Testis (tissue), 3 donors: Measurements from ENCODE around the gene TM4SF4. TPM values are rescaled to one million over a fixed set of nuclear protein-coding genes. Genes with fewer than 3 reads are reported as not detected.
A peak's percentile ranks its signal among the peaks of the same experiment; 100 is the strongest.

Experiments
- DNase-seq: peaks from one replicate; pipeline ENCODE4 v3.0.0-alpha.2; 2019
- H3K27ac ChIP-seq, 2 donors: fragments of 200-600 bp; sonication (generic); one replicate each; pipeline ENCODE4 v1.5.1; 2019
- H3K27me3 ChIP-seq: fragments of 200-600 bp; sonication (generic); one replicate; pipeline ENCODE4 v1.5.1; 2019
- H3K36me3 ChIP-seq: fragments of 200-600 bp; sonication (generic); one replicate; pipeline ENCODE4 v1.5.1; 2017; ENCODE audit warnings: low read depth; ENCODE audit errors: missing control alignments
- H3K4me1 ChIP-seq: fragments of 200-600 bp; sonication (generic); one replicate; pipeline ENCODE4 v1.5.1; 2019
- H3K4me3 ChIP-seq, 2 donors: fragments of 200-600 bp; sonication (generic); one replicate each; pipeline ENCODE4 v1.5.1; 2017 to 2019
- H3K9me3 ChIP-seq: fragments of 200-600 bp; sonication (generic); one replicate; pipeline ENCODE4 v1.5.1; 2017
- POLR2A ChIP-seq: fragments of 450-650 bp; IDR thresholded peaks from one replicate; pipeline ENCODE4 v1.6.1; 2017; ENCODE audit warnings: antibody characterized with exemption, mild to moderate bottlenecking, moderate library complexity
- WGBS, 2 donors: methylation state at CpG; one replicate each; pipeline ENCODE4 v1.1.5; 2018; 5-methylcytosine and 5-hydroxymethylcytosine counted together
- intact Hi-C: fragments of 100-400 bp; cut with DNase I; formaldehyde crosslinking; loops from one replicate; pipeline ENCODE4 v1.15.1; 2023; ENCODE audit warnings: low total_unique reads
- polyA plus RNA-seq: library from polyadenylated mRNA; stranded (reverse); fragments of 350-450 nt; fragmentation: Illumina TruSeq; extraction: RNeasy Lipid Tissue Mini Kit (QIAGEN cat#74804); gene quantifications from one replicate; pipeline ENCODE4 v1.2.3, GENCODE V29; 2014; ENCODE audit warnings: low read depth, low replicate concordance; ENCODE audit not compliant: insufficient read depth
- total RNA-seq, 2 donors: library from RNA; depleted of rRNA; stranded (reverse); fragments of >200 nt; gene quantifications; one replicate each; pipeline ENCODE4 v1.2.3, GENCODE V29; 2016
- TF ChIP-seq, protein P1 (sequence below), 3 experiments: fragments of 450-650 bp in 2 of 3; fragments of 200-600 bp in 1 of 3; sonication (generic) in 1 of 3; IDR thresholded peaks; one replicate each; pipeline ENCODE4 v1.5.1; 2016 to 2019; ENCODE audit warnings: antibody characterized with exemption in 3 of 3, mild to moderate bottlenecking in 2 of 3, moderate library complexity in 1 of 3

The TM4SF4 gene
- total and polyA plus RNA-seq, 3 donors from 2014 or later, result 0.12 to 1.4 (median 0.39) TPM

DNA sequence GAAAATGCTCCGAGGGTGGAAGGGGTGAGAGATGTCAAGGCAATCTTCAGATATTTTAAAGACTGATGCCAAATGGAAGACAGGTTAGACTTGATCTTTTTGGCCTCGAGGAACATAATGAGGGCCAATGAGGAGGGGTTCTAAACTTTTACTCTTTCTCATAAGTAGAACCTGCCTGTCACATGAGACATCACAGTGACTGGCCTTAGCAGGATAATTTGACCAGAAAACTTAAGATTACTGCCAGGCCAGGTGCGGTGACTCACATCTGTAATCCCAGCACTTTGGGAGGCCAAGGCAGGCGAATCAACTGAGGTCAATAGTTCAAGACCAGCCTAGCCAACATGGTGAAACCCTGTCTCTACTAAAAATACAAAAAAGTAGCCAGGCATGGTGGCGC lies 12.2 kb downstream of the TM4SF4 start:
- TF ChIP-seq, protein P1, sequence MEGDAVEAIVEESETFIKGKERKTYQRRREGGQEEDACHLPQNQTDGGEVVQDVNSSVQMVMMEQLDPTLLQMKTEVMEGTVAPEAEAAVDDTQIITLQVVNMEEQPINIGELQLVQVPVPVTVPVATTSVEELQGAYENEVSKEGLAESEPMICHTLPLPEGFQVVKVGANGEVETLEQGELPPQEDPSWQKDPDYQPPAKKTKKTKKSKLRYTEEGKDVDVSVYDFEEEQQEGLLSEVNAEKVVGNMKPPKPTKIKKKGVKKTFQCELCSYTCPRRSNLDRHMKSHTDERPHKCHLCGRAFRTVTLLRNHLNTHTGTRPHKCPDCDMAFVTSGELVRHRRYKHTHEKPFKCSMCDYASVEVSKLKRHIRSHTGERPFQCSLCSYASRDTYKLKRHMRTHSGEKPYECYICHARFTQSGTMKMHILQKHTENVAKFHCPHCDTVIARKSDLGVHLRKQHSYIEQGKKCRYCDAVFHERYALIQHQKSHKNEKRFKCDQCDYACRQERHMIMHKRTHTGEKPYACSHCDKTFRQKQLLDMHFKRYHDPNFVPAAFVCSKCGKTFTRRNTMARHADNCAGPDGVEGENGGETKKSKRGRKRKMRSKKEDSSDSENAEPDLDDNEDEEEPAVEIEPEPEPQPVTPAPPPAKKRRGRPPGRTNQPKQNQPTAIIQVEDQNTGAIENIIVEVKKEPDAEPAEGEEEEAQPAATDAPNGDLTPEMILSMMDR (IDR thresholded peaks at IDR 0.05), result no peak
- no peak for TF ChIP-seq POLR2A
- H3K9me3 ChIP-seq, result no peaks in the 10 kb centered on the region

GRCh38 chr3:149487598-149488197 lies 13.2 kb downstream of the TM4SF4 start:
- TF ChIP-seq, protein P1 (IDR thresholded peaks at IDR 0.05), result peak in 1 of 3 experiments; percentile 38
- TF ChIP-seq POLR2A, result no peak
- intact Hi-C loops, result loop anchor here (10.0 kb wide), 1 partner anchor 93 kb away; no protein-coding TSS in a partner anchor
- no peak for DNase-seq
- Histone ChIP-seq H3K4me1 (no peaks in the 10 kb centered on the region), H3K36me3 (no peaks in the 10 kb centered on the region), H3K4me3 (no peak overlapping the region), H3K27ac (no peak overlapping the region), H3K27me3 (no peaks in the 10 kb centered on the region), H3K9me3 (no peaks in the 10 kb centered on the region)
- 76 to 83% methylated on average over 6 of the region's 6 CpGs for WGBS, 2 donors

More for the DNA sequence above, 12.2 kb downstream of the TM4SF4 start:
- intact Hi-C loops, result loop anchor here (10.0 kb wide), 1 partner anchor 92 kb away; no protein-coding TSS in a partner anchor
- no peak overlapping the region for H3K4me3 ChIP-seq
- H3K27me3 ChIP-seq, result no peaks in the 10 kb centered on the region
- WGBS, 2 donors, result 84 to 94% methylated on average over 5 of the region's 5 CpGs
- no peak overlapping the region for H3K27ac ChIP-seq
- no peak for DNase-seq
- H3K36me3 ChIP-seq, result no peaks in the 10 kb centered on the region
- no peaks in the 10 kb centered on the region for H3K4me1 ChIP-seq

DNA sequence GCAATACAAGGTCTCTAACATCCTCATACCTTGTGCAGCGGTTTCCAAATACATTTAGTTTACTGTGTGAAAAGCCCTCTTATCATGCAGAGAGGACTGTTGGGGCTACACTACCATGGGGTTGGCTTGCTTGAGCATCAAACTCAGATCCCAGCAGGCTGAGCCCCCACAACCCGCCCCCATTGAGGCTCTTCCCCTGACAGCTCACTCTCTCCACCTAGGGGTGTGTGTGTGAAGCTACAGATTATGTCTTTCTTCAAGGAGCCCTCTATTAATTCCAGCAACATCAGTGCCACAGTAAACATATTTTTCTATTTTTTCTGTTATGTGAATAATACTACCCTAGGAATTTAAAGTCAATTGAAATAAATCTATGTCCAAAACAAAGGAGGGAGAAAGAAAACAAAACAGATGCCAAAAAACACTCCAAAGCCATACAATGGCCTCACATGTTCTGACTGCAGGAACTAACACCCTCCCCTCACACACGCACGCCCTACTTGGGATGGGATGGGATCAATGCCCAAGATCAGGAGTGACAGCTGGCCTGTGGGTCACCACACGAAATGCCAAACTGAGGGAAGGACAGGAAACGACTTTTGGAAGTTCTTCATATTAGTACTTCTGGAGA lies 14.7 kb downstream of the TM4SF4 start:
- no peaks in the 10 kb centered on the region for H3K4me1 ChIP-seq
- H3K27me3 ChIP-seq, result no peaks in the 10 kb centered on the region
- H3K9me3 ChIP-seq, result no peaks in the 10 kb centered on the region
- H3K36me3 ChIP-seq, result no peaks in the 10 kb centered on the region
- H3K4me3 ChIP-seq, result no peak overlapping the region
- no peak for TF ChIP-seq POLR2A
- TF ChIP-seq, protein P1 (IDR thresholded peaks at IDR 0.05), result peak in 1 of 3 experiments; percentile 51
- no peak for DNase-seq
- H3K27ac ChIP-seq, result no peak overlapping the region
- WGBS, 2 donors, result 83 to 86% methylated on average over 6 of the region's 6 CpGs
- intact Hi-C loops, result loop anchor here (10.0 kb wide), 1 partner anchor 94 kb away; no protein-coding TSS in a partner anchor

DNA sequence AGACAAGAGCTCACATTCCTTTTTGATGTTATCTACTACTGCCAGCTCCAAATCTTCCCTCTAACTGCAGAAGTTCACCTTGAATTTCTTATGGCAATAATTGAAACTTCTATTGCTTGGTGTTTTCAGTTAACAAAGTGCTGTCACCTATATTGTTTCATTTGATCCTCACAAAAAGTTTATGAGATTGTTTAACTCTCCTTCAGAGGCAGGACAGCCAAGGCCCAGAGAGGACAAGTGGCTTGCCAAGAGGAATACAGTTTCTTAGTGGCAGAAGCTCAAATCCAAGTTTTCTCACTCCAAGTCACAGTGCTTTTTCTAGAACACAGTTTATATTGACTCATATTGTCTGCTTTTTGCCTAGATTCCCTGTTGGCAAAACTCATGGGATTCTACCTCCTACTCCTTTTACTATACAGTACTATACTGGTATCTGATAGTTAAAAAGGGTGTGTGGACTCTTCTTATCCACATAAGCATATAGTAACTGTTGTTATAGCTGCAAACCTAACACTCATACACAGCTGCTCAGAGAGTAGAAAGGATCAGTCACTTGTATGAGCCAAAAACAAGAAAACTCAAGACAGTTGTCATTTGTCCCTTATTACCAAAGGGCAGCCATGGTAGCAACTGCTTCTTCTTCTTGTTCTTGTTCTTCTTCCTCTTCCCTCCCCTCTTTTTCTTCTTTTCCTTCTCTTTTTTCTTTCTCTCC lies 15.9 kb downstream of the TM4SF4 start:
- intact Hi-C loops, result no loop called here

More for the DNA sequence above, 15.9 kb downstream of the TM4SF4 start:
- H3K27me3 ChIP-seq, result no peaks in the 10 kb centered on the region
- TF ChIP-seq, protein P1 (IDR thresholded peaks at IDR 0.05), result no peak
- no peak for TF ChIP-seq POLR2A
- no peak overlapping the region for H3K27ac ChIP-seq
- H3K36me3 ChIP-seq, result no peaks in the 10 kb centered on the region
- no peak for DNase-seq
- no peaks in the 10 kb centered on the region for H3K9me3 ChIP-seq
- H3K4me1 ChIP-seq, result no peaks in the 10 kb centered on the region
- no peak overlapping the region for H3K4me3 ChIP-seq
